GM12872 (cell line): ENCODE measurements around the gene ARFGEF3.

Source experiments
- TF ChIP-seq, protein P1 (sequence below): IDR thresholded peaks from 3 replicates; pipeline ENCODE4 v1.5.1; 2011; ENCODE audit warnings: low read depth, mild to moderate bottlenecking, low read length, moderate library complexity; ENCODE audit not compliant: insufficient read depth

ARFGEF3 gene

DNA sequence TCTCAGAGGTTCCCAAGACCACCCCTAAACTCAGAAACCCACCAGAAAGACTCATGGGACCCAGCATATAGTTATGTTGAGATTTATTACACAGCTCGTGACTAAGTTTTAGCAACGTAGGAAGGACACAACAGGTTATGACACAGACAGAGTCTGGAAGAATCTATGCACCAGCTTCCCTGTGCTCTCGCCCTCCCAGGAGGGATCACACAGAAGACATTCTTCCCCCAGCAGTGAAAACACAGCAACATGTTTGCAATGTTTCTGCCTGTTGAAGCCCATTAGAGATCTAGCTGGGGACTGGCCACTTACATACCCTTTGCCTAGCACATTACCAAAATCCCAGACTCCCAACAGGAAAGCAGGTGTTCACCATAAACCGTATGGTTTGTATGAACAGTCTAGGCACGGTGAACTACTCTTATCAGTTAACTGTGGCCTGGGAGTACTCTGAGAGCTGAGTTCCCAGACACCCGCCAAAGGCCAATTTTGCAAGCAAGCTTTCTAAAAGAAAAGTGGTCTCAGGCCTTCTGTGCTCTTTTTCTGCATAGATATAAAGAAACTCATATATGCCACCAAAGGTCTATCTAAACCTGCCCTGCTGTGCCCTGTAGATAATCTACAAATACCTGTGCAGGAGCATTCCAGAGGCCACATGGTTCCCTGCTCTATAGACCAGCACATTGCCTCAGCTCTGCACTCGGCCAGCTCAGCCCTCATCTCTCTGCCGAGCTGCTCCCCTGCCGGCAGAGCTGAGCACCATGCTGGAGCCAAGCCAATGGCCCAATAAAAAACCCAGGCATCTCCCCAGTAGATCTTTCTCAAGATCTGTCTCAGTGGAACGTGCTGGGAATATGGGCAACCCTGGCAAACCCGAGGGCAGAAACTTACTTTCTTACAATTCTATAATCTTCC, 146.3 kb downstream of the ARFGEF3 start:
- TF ChIP-seq, protein P1, sequence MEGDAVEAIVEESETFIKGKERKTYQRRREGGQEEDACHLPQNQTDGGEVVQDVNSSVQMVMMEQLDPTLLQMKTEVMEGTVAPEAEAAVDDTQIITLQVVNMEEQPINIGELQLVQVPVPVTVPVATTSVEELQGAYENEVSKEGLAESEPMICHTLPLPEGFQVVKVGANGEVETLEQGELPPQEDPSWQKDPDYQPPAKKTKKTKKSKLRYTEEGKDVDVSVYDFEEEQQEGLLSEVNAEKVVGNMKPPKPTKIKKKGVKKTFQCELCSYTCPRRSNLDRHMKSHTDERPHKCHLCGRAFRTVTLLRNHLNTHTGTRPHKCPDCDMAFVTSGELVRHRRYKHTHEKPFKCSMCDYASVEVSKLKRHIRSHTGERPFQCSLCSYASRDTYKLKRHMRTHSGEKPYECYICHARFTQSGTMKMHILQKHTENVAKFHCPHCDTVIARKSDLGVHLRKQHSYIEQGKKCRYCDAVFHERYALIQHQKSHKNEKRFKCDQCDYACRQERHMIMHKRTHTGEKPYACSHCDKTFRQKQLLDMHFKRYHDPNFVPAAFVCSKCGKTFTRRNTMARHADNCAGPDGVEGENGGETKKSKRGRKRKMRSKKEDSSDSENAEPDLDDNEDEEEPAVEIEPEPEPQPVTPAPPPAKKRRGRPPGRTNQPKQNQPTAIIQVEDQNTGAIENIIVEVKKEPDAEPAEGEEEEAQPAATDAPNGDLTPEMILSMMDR, result no peak

DNA sequence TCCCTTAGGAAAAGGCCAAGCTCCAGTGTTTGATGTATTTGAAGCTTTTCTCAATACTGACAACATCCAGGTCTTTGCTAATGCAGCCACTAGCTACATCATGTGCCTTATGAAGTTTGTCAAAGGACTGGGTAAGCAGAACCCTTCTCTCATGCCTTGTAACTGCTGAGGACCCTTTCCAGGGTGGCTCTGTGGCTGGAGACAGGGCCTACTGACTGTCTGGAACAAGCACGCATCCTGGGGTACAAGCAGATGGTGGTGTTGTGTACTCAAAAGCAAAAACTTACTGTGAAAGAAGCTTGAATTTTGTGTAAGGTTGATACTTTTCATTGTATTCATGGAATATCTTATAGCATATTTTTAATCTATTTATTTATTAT, 147.0 kb downstream of the ARFGEF3 start:
- TF ChIP-seq, protein P1, result no peak

DNA sequence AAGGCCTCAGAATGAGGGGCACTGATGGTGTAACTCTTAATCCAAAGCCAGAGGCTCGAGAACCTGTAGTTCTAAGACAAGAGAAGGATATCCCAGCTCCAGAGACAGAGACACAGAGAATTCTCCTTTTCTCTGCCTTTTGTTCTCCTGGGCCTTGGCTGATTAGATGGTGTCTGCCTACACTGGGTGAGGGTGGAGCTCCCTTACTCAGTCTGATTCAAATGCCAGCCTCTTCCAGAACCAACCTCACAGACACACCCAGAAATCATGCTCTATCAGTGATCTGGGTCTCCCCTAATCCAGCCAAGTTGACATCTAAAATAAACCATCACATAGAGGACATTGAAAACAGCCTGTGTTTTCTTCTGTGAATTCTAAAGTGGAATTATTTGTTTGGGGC, 148.0 kb downstream of the ARFGEF3 start:
- TF ChIP-seq, protein P1, result no peak

DNA sequence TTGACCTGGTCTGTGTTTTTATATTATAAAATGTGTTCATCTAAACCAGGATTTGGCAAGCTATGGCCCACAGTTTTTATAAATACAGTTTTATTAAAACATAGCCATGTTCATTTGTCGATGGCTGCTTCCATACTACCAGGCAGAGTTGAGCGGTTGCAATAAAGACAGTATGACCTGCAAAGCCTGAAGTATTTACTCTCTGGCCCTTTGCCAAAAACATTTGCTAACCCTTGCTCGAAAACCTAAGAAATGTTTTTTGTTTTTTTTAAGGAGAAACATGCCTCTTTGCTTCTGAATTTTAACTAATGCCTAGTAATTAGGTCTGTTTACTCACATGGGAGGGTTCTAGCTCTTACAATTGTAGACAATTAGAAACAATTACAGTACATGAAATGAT, 148.6 kb downstream of the ARFGEF3 start:
- TF ChIP-seq, protein P1, result no peak

DNA sequence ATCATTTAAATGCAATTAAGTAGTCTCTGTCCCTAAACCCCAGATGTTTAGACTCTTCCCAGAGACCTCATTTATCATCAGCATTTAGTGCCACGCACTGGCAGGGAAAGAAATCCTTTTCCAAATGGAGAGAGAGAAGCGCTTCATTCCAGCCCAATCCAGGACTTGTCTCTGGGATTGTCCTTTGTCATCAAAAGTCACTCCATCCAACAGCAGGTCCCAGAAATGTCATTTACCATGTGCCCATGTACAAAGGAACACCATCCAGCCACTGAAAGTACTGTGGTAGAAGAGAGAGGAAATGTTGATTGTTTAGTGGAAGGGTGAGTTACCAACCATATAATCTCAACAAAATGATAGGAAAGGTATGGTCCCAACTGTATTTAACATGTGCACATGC, 149.1 kb downstream of the ARFGEF3 start:
- TF ChIP-seq, protein P1, result no peak

DNA sequence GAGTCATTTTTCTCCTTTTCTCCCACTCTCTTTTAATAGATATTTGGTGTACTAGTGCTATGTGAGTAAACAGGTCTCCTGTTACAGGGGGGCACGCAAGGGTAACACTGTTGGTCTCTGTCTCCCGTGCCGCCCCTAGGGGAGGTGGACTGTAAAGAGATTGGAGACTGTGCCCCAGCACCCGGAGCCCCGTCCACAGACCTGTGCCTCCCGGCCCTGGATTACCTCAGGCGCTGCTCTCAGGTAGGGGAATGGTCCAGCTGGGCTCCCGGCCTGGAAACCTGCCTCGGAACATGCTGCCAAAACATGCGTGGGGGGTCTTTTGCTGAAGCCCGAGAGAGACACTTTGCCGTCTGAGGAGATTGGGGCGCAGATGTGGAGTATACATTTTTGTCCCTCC, 149.5 kb downstream of the ARFGEF3 start:
- TF ChIP-seq, protein P1, result no peak

DNA sequence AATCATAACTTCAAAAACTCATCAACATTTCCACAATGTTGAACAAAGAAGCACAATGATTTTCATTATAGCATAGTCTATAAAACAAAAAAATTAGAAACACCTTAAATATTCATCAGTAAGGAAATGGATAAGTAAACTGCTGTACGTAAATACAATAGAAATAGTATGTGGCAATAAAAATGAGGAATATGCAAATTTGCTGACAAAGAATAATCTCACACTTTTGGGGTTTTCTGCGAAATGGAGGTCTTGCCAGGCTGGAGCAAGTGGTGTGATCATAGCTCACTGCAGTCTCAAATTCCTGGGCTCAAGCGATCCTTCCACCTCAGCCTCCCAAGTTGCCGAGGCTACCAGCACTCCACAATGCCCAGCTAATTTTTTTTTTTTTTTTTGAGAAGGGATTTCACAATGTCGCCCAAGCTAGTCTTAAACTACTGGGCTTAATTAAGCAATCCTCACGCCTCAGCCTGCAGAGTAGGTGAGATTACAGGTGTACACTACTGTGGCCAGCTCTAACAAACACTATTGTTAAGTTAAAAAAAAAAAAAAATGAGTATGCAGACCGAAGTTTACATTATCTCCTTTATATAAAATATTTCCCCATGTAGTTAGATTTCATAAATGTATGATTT, 157.1 kb downstream of the ARFGEF3 start:
- TF ChIP-seq, protein P1, result no peak
